ENCODE measurements around the gene CABP2.

GRCh38 chr11:67572305-67572704 is 49.1 kb upstream of the CABP2 start:
- TF ChIP-seq CTCF (IDR thresholded peaks at IDR 0.05) (no peak), ZFX (IDR thresholded peaks at IDR 0.05; ENCODE audit: borderline replicate concordance) (no peak)

All from 22Rv1 (cell line).